ENCODE results near the gene OR7G3.

OR7G3 gene

GRCh38 chr19:9149997-9150396 lies 23.2 kb upstream of the OR7G3 start:
- no peaks in the 10 kb centered on the region for H3K27me3 ChIP-seq (ENCODE audit: insufficient read depth, low read length, poor library complexity)
- peaks cover 98% of the 10 kb centered on the region for H3K79me2 ChIP-seq (ENCODE audit: insufficient read depth, low read length)
- no peak overlapping the region for H2AFZ ChIP-seq (ENCODE audit: low read depth, low read length)
- no peak overlapping the region for H3K4me2 ChIP-seq (ENCODE audit: insufficient read depth, low read length)
- ATAC-seq (ENCODE audit: insufficient read depth, low read depth) = no peak
- H3K9me3 ChIP-seq (ENCODE audit: insufficient read depth, low read length, severe bottlenecking) = peaks cover 15% of the 10 kb centered on the region
- H3K4me3 ChIP-seq (ENCODE audit: low read depth in 1 of 2, low read length in 2 of 2) = no peak overlapping the region
- peaks cover 61% of the 10 kb centered on the region for H4K20me1 ChIP-seq (ENCODE audit: insufficient read depth, low read length)
- TF ChIP-seq EZH2 (IDR thresholded peaks at IDR 0.05; ENCODE audit: borderline replicate concordance, low read depth, low read length, severe bottlenecking) (no peak), CTCF (IDR thresholded peaks at IDR 0.05; ENCODE audit: borderline replicate concordance, extremely low read depth, low read length, poor library complexity, severe bottlenecking) (no peak)
- H3K36me3 ChIP-seq (ENCODE audit: insufficient read depth, low read length) = peaks cover 83% of the 10 kb centered on the region
- DNase-seq = no peak
- no peaks in the 10 kb centered on the region for H3K4me1 ChIP-seq (ENCODE audit: insufficient read depth, low read length)
- no peak overlapping the region for H3K9ac ChIP-seq (ENCODE audit: low read depth, low read length)
- no peak overlapping the region for H3K27ac ChIP-seq (ENCODE audit: low read length)

- TF ChIP-seq CTCF (IDR thresholded peaks at IDR 0.05; ENCODE audit: borderline replicate concordance, extremely low read depth, low read length, poor library complexity, severe bottlenecking) (no peak), EZH2 (IDR thresholded peaks at IDR 0.05; ENCODE audit: borderline replicate concordance, low read depth, low read length, severe bottlenecking) (no peak)
- H3K4me3 ChIP-seq (ENCODE audit: low read depth in 1 of 2, low read length in 2 of 2) = no peak overlapping the region
- H2AFZ ChIP-seq (ENCODE audit: low read depth, low read length) = no peak overlapping the region
- no peak overlapping the region for H3K4me2 ChIP-seq (ENCODE audit: insufficient read depth, low read length)
- H3K9me3 ChIP-seq (ENCODE audit: insufficient read depth, low read length, severe bottlenecking) = peaks cover 23% of the 10 kb centered on the region
- no peak overlapping the region for H3K9ac ChIP-seq (ENCODE audit: low read depth, low read length)
- no peaks in the 10 kb centered on the region for H3K27me3 ChIP-seq (ENCODE audit: insufficient read depth, low read length, poor library complexity)
- no peak overlapping the region for H3K27ac ChIP-seq (ENCODE audit: low read length)
- ATAC-seq (ENCODE audit: insufficient read depth, low read depth) (no peak), DNase-seq (no peak)
- peaks cover 98% of the 10 kb centered on the region for H3K79me2 ChIP-seq (ENCODE audit: insufficient read depth, low read length)
- H3K36me3 ChIP-seq (ENCODE audit: insufficient read depth, low read length) = peaks cover 81% of the 10 kb centered on the region
- peaks cover 56% of the 10 kb centered on the region for H4K20me1 ChIP-seq (ENCODE audit: insufficient read depth, low read length)
- no peaks in the 10 kb centered on the region for H3K4me1 ChIP-seq (ENCODE audit: insufficient read depth, low read length)
Observed at GRCh38 chr19:9148697-9149096, 21.9 kb upstream of the OR7G3 start.

- DNase-seq (no peak), ATAC-seq (ENCODE audit: insufficient read depth, low read depth) (no peak)
- peaks cover 98% of the 10 kb centered on the region for H3K79me2 ChIP-seq (ENCODE audit: insufficient read depth, low read length)
- TF ChIP-seq EZH2 (IDR thresholded peaks at IDR 0.05; ENCODE audit: borderline replicate concordance, low read depth, low read length, severe bottlenecking) = no peak
- no peak for TF ChIP-seq CTCF (IDR thresholded peaks at IDR 0.05; ENCODE audit: borderline replicate concordance, extremely low read depth, low read length, poor library complexity, severe bottlenecking)
- H4K20me1 ChIP-seq (ENCODE audit: insufficient read depth, low read length) = peaks cover 47% of the 10 kb centered on the region
- H3K36me3 ChIP-seq (ENCODE audit: insufficient read depth, low read length) = peaks cover 78% of the 10 kb centered on the region
- no peak overlapping the region for H3K27ac ChIP-seq (ENCODE audit: low read length)
- H3K9ac ChIP-seq (ENCODE audit: low read depth, low read length) = no peak overlapping the region
- H2AFZ ChIP-seq (ENCODE audit: low read depth, low read length) = no peak overlapping the region
- H3K4me1 ChIP-seq (ENCODE audit: insufficient read depth, low read length) = peaks cover 10% of the 10 kb centered on the region
- peaks cover 25% of the 10 kb centered on the region for H3K9me3 ChIP-seq (ENCODE audit: insufficient read depth, low read length, severe bottlenecking)
- no peak overlapping the region for H3K4me3 ChIP-seq (ENCODE audit: low read depth in 1 of 2, low read length in 2 of 2)
- H3K4me2 ChIP-seq (ENCODE audit: insufficient read depth, low read length) = no peak overlapping the region
- no peaks in the 10 kb centered on the region for H3K27me3 ChIP-seq (ENCODE audit: insufficient read depth, low read length, poor library complexity)
Observed at GRCh38 chr19:9146882-9147281, 20.1 kb upstream of the OR7G3 start.

- Histone ChIP-seq H3K9me3 (ENCODE audit: insufficient read depth, low read length, severe bottlenecking) (peaks cover 21% of the 10 kb centered on the region), H3K4me2 (ENCODE audit: insufficient read depth, low read length) (no peak overlapping the region)
Observed at GRCh38 chr19:9144920-9145319, 18.2 kb upstream of the OR7G3 start.

More at GRCh38 chr19:9144920-9145319, 18.2 kb upstream of the OR7G3 start:
- DNase-seq = no peak
- Histone ChIP-seq H3K27me3 (ENCODE audit: insufficient read depth, low read length, poor library complexity) (no peaks in the 10 kb centered on the region), H4K20me1 (ENCODE audit: insufficient read depth, low read length) (peaks cover 35% of the 10 kb centered on the region), H2AFZ (ENCODE audit: low read depth, low read length) (no peak overlapping the region), H3K4me3 (ENCODE audit: low read depth in 1 of 2, low read length in 2 of 2) (no peak overlapping the region), H3K9ac (ENCODE audit: low read depth, low read length) (no peak overlapping the region), H3K36me3 (ENCODE audit: insufficient read depth, low read length) (peaks cover 65% of the 10 kb centered on the region), H3K27ac (ENCODE audit: low read length) (no peak overlapping the region), H3K79me2 (ENCODE audit: insufficient read depth, low read length) (peaks cover 97% of the 10 kb centered on the region), H3K4me1 (ENCODE audit: insufficient read depth, low read length) (peaks cover 21% of the 10 kb centered on the region)
- TF ChIP-seq CTCF (IDR thresholded peaks at IDR 0.05; ENCODE audit: borderline replicate concordance, extremely low read depth, low read length, poor library complexity, severe bottlenecking) (no peak), EZH2 (IDR thresholded peaks at IDR 0.05; ENCODE audit: borderline replicate concordance, low read depth, low read length, severe bottlenecking) (no peak)
- no peak for ATAC-seq (ENCODE audit: insufficient read depth, low read depth)
